ENCODE data around the gene EXD2.

The EXD2 gene

GRCh38 chr14:69252851-69253250 lies 61.6 kb downstream of the EXD2 start:
- Histone ChIP-seq H3K27me3 (ENCODE audit: control insufficient read depth, insufficient read depth, low read length) (peaks cover 28% of the 10 kb centered on the region), H3K9ac (ENCODE audit: low read length) (no peak overlapping the region), H3K4me1 (ENCODE audit: control insufficient read depth, insufficient read depth, low read length) (no peaks in the 10 kb centered on the region), H3K9me3 (ENCODE audit: control insufficient read depth, insufficient read depth, low read depth, low read length) (no peaks in the 10 kb centered on the region), H3K36me3 (ENCODE audit: control insufficient read depth, insufficient read depth, low read length) (no peaks in the 10 kb centered on the region), H3K27ac (ENCODE audit: low read depth, low read length) (no peak overlapping the region), H3K4me3 (ENCODE audit: low read depth, low read length) (no peak overlapping the region)

- Histone ChIP-seq H3K27ac (ENCODE audit: low read depth, low read length) (no peak overlapping the region), H3K27me3 (ENCODE audit: control insufficient read depth, insufficient read depth, low read length) (peaks cover 88% of the 10 kb centered on the region), H3K36me3 (ENCODE audit: control insufficient read depth, insufficient read depth, low read length) (no peaks in the 10 kb centered on the region), H3K4me3 (ENCODE audit: low read depth, low read length) (peak overlapping the region; percentile 91), H3K9ac (ENCODE audit: low read length) (peak overlapping the region; percentile 21), H3K4me1 (ENCODE audit: control insufficient read depth, insufficient read depth, low read length) (peaks cover 15% of the 10 kb centered on the region), H3K9me3 (ENCODE audit: control insufficient read depth, insufficient read depth, low read depth, low read length) (no peaks in the 10 kb centered on the region)
These were observed 67.8 kb downstream of the EXD2 start for GRCh38 chr14:69259168-69259526.

GRCh38 chr14:69259527-69260189 lies 68.4 kb downstream of the EXD2 start, which contains the start of gene GALNT16:
GALNT16 (plus strand) TSS chr14:69260158; CDS start chr14:69260291, 133 bp downstream.
- H3K4me3 ChIP-seq (ENCODE audit: low read depth, low read length) = peak within 1 kb of the TSS; percentile 91
- peak within 1 kb of the TSS; percentile 60 for H3K9ac ChIP-seq (ENCODE audit: low read length)
- H3K9me3 ChIP-seq (ENCODE audit: control insufficient read depth, insufficient read depth, low read depth, low read length) = no peaks in the 10 kb centered on the region
- no peaks in the 10 kb centered on the region for H3K36me3 ChIP-seq (ENCODE audit: control insufficient read depth, insufficient read depth, low read length)
- H3K4me1 ChIP-seq (ENCODE audit: control insufficient read depth, insufficient read depth, low read length) = peaks cover 15% of the 10 kb centered on the region
- H3K27me3 ChIP-seq (ENCODE audit: control insufficient read depth, insufficient read depth, low read length) = peaks cover 88% of the 10 kb centered on the region
- no peak within 1 kb of the TSS for H3K27ac ChIP-seq (ENCODE audit: low read depth, low read length)

GRCh38 chr14:69260190-69260860 lies 69.0 kb downstream of the EXD2 start:
- H3K36me3 ChIP-seq (ENCODE audit: control insufficient read depth, insufficient read depth, low read length) = no peaks in the 10 kb centered on the region
- peak overlapping the region; percentile 91 for H3K4me3 ChIP-seq (ENCODE audit: low read depth, low read length)
- peaks cover 15% of the 10 kb centered on the region for H3K4me1 ChIP-seq (ENCODE audit: control insufficient read depth, insufficient read depth, low read length)
- H3K27me3 ChIP-seq (ENCODE audit: control insufficient read depth, insufficient read depth, low read length) = peaks cover 85% of the 10 kb centered on the region
- H3K9me3 ChIP-seq (ENCODE audit: control insufficient read depth, insufficient read depth, low read depth, low read length) = no peaks in the 10 kb centered on the region
- peak overlapping the region; percentile 60 for H3K9ac ChIP-seq (ENCODE audit: low read length)
- no peak overlapping the region for H3K27ac ChIP-seq (ENCODE audit: low read depth, low read length)

GRCh38 chr14:69260861-69261564 lies 69.7 kb downstream of the EXD2 start:
- H3K27ac ChIP-seq (ENCODE audit: low read depth, low read length) = no peak overlapping the region
- peaks cover 78% of the 10 kb centered on the region for H3K27me3 ChIP-seq (ENCODE audit: control insufficient read depth, insufficient read depth, low read length)
- H3K36me3 ChIP-seq (ENCODE audit: control insufficient read depth, insufficient read depth, low read length) = no peaks in the 10 kb centered on the region

GRCh38 chr14:69261761-69262331 lies 70.5 kb downstream of the EXD2 start:
- H3K36me3 ChIP-seq (ENCODE audit: control insufficient read depth, insufficient read depth, low read length) = no peaks in the 10 kb centered on the region
- H3K4me1 ChIP-seq (ENCODE audit: control insufficient read depth, insufficient read depth, low read length) = peaks cover 15% of the 10 kb centered on the region
- H3K27me3 ChIP-seq (ENCODE audit: control insufficient read depth, insufficient read depth, low read length) = peaks cover 70% of the 10 kb centered on the region
- peak overlapping the region; percentile 91 for H3K4me3 ChIP-seq (ENCODE audit: low read depth, low read length)
- no peaks in the 10 kb centered on the region for H3K9me3 ChIP-seq (ENCODE audit: control insufficient read depth, insufficient read depth, low read depth, low read length)
- H3K27ac ChIP-seq (ENCODE audit: low read depth, low read length) = no peak overlapping the region
- no peak overlapping the region for H3K9ac ChIP-seq (ENCODE audit: low read length)

More at GRCh38 chr14:69260861-69261564, 69.7 kb downstream of the EXD2 start:
- Histone ChIP-seq H3K4me1 (ENCODE audit: control insufficient read depth, insufficient read depth, low read length) (peaks cover 15% of the 10 kb centered on the region), H3K4me3 (ENCODE audit: low read depth, low read length) (peak overlapping the region; percentile 91), H3K9me3 (ENCODE audit: control insufficient read depth, insufficient read depth, low read depth, low read length) (no peaks in the 10 kb centered on the region), H3K9ac (ENCODE audit: low read length) (no peak overlapping the region)

DNA sequence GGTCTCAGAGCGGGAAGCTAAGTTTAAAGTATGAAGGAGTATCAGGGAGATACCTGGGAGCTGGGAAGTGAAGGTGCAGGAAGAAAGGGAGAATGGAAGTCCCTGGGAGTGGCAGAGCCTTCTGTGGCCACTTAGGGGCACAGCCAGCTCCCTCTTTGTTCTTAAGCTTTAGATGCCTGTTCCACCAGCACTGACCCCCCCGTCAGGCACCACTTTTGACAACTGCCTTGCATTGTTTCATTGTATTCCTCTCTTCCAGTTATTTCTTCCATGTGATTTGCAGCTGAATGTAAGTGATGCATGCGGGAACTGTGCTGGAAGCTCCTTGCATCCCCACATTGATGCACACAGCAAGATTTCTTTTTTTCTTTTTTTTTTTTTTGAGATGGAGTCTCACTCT lies 71.2 kb downstream of the EXD2 start:
- Histone ChIP-seq H3K4me1 (ENCODE audit: control insufficient read depth, insufficient read depth, low read length) (peaks cover 15% of the 10 kb centered on the region), H3K4me3 (ENCODE audit: low read depth, low read length) (no peak overlapping the region), H3K36me3 (ENCODE audit: control insufficient read depth, insufficient read depth, low read length) (no peaks in the 10 kb centered on the region), H3K9ac (ENCODE audit: low read length) (no peak overlapping the region), H3K27ac (ENCODE audit: low read depth, low read length) (no peak overlapping the region), H3K9me3 (ENCODE audit: control insufficient read depth, insufficient read depth, low read depth, low read length) (no peaks in the 10 kb centered on the region), H3K27me3 (ENCODE audit: control insufficient read depth, insufficient read depth, low read length) (peaks cover 63% of the 10 kb centered on the region)

GRCh38 chr14:69263364-69263763 lies 72.1 kb downstream of the EXD2 start:
- Histone ChIP-seq H3K27me3 (ENCODE audit: control insufficient read depth, insufficient read depth, low read length) (peaks cover 55% of the 10 kb centered on the region), H3K4me3 (ENCODE audit: low read depth, low read length) (no peak overlapping the region), H3K9ac (ENCODE audit: low read length) (no peak overlapping the region), H3K27ac (ENCODE audit: low read depth, low read length) (no peak overlapping the region), H3K36me3 (ENCODE audit: control insufficient read depth, insufficient read depth, low read length) (no peaks in the 10 kb centered on the region), H3K4me1 (ENCODE audit: control insufficient read depth, insufficient read depth, low read length) (peaks cover 15% of the 10 kb centered on the region), H3K9me3 (ENCODE audit: control insufficient read depth, insufficient read depth, low read depth, low read length) (no peaks in the 10 kb centered on the region)

GRCh38 chr14:69263771-69264170 lies 72.5 kb downstream of the EXD2 start:
- no peaks in the 10 kb centered on the region for H3K36me3 ChIP-seq (ENCODE audit: control insufficient read depth, insufficient read depth, low read length)
- no peaks in the 10 kb centered on the region for H3K9me3 ChIP-seq (ENCODE audit: control insufficient read depth, insufficient read depth, low read depth, low read length)
- no peak overlapping the region for H3K4me3 ChIP-seq (ENCODE audit: low read depth, low read length)
- H3K4me1 ChIP-seq (ENCODE audit: control insufficient read depth, insufficient read depth, low read length) = peaks cover 15% of the 10 kb centered on the region
- no peak overlapping the region for H3K9ac ChIP-seq (ENCODE audit: low read length)
- no peak overlapping the region for H3K27ac ChIP-seq (ENCODE audit: low read depth, low read length)
- peaks cover 51% of the 10 kb centered on the region for H3K27me3 ChIP-seq (ENCODE audit: control insufficient read depth, insufficient read depth, low read length)

- H3K36me3 ChIP-seq (ENCODE audit: control insufficient read depth, insufficient read depth, low read length) = no peaks in the 10 kb centered on the region
- no peak overlapping the region for H3K27ac ChIP-seq (ENCODE audit: low read depth, low read length)
- peaks cover 21% of the 10 kb centered on the region for H3K27me3 ChIP-seq (ENCODE audit: control insufficient read depth, insufficient read depth, low read length)
- H3K9me3 ChIP-seq (ENCODE audit: control insufficient read depth, insufficient read depth, low read depth, low read length) = no peaks in the 10 kb centered on the region
- no peak overlapping the region for H3K4me3 ChIP-seq (ENCODE audit: low read depth, low read length)
- H3K9ac ChIP-seq (ENCODE audit: low read length) = no peak overlapping the region
- peaks cover 8% of the 10 kb centered on the region for H3K4me1 ChIP-seq (ENCODE audit: control insufficient read depth, insufficient read depth, low read length)
These were observed 75.5 kb downstream of the EXD2 start for GRCh38 chr14:69266572-69267345.
